GM10266 (cell line): ENCODE results near the gene CDK17.

Experiments used
- DNase-seq: peaks from one replicate; pipeline ENCODE4 v3.0.0; 2012; ENCODE audit errors: extremely low spot score
- CTCF ChIP-seq: IDR thresholded peaks from 2 replicates; pipeline ENCODE4 v1.5.1; 2012; ENCODE audit warnings: mild to moderate bottlenecking, low read depth; ENCODE audit not compliant: control insufficient read depth, insufficient read depth; ENCODE audit errors: missing control alignments

The CDK17 gene

GRCh38 chr12:96399919-96400630 lies at the start of gene CDK17:
CDK17 (minus strand) TSS chr12:96400439; CDS start chr12:96334836, 65,603 bp downstream.
- TF ChIP-seq CTCF: peak; percentile 54
- DNase-seq: peak; percentile 91

- DNase-seq: no peak
- TF ChIP-seq CTCF: no peak
Observed at GRCh38 chr12:96448300-96448699, 48.1 kb upstream of the CDK17 start.

- TF ChIP-seq CTCF: no peak
- DNase-seq: no peak
Observed at GRCh38 chr12:96447256-96447655, 47.0 kb upstream of the CDK17 start.

GRCh38 chr12:96445691-96446583 lies 45.7 kb upstream of the CDK17 start:
- TF ChIP-seq CTCF: no peak
- peak; percentile 47 for DNase-seq

GRCh38 chr12:96444399-96444798 lies 44.2 kb upstream of the CDK17 start:
- no peak for TF ChIP-seq CTCF
- no peak for DNase-seq

GRCh38 chr12:96442906-96443305 lies 42.7 kb upstream of the CDK17 start:
- no peak for TF ChIP-seq CTCF
- no peak for DNase-seq

- DNase-seq: no peak
- TF ChIP-seq CTCF: no peak
Observed at GRCh38 chr12:96441816-96442215, 41.6 kb upstream of the CDK17 start.
